ENCODE measurements around the gene SLC33A1.

- TF ChIP-seq, protein P1, sequence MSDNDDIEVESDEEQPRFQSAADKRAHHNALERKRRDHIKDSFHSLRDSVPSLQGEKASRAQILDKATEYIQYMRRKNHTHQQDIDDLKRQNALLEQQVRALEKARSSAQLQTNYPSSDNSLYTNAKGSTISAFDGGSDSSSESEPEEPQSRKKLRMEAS (IDR thresholded peaks at IDR 0.05), result no peak
- TF ChIP-seq TEAD4 (IDR thresholded peaks at IDR 0.05; ENCODE audit: low read depth, low read length) (no peak), EZH2 (IDR thresholded peaks at IDR 0.05; ENCODE audit: low read depth, low read length, severe bottlenecking) (no peak), CHD7 (IDR thresholded peaks at IDR 0.05; ENCODE audit: insufficient replicate concordance, low read length) (no peak), CTCF (IDR thresholded peaks at IDR 0.05; ENCODE audit: control extremely low read depth in 1 of 3, insufficient read depth in 1 of 3, low read depth in 1 of 3, low read length in 3 of 3) (no peak), POLR2A (IDR thresholded peaks at IDR 0.05; ENCODE audit: control extremely low read depth in 1 of 2, low read depth in 2 of 2, low read length in 2 of 2) (no peak), EP300 (IDR thresholded peaks at IDR 0.05; ENCODE audit: borderline replicate concordance in 1 of 2, low read depth in 2 of 2, low read length in 2 of 2) (no peak), POLR2AphosphoS5 (IDR thresholded peaks at IDR 0.05; ENCODE audit: low read depth, low read length) (no peak), MAFK (IDR thresholded peaks at IDR 0.05; ENCODE audit: low read depth, low read length) (no peak)
These were observed 30.1 kb upstream of the SLC33A1 start for GRCh38 chr3:155884292-155884691.
